GM23248 (cell line): ENCODE measurements around the gene CAAP1.

Experiments
- EZH2 ChIP-seq: fragments of 200-600 bp; sonication (generic); IDR thresholded peaks from 2 replicates; pipeline ENCODE4 v1.6.1; 2018; ENCODE audit warnings: antibody characterized with exemption, mild to moderate bottlenecking; ENCODE audit not compliant: insufficient read depth, poor library complexity, severe bottlenecking
- EZH2phosphoT487 ChIP-seq: fragments of 200-600 bp; sonication (generic); IDR thresholded peaks from 2 replicates; pipeline ENCODE4 v1.6.1; 2018; ENCODE audit warnings: antibody characterized with exemption, moderate library complexity, mild to moderate bottlenecking, low read depth; ENCODE audit not compliant: insufficient read depth

- no peak for TF ChIP-seq EZH2
- TF ChIP-seq EZH2phosphoT487, result no peak
Measured at GRCh38 chr9:26904070-26904469, 11.5 kb upstream of the CAAP1 start.
